Right lobe of liver (tissue), 6 donors: ENCODE results near the gene SNX32. TPM values are rescaled to one million over a fixed set of nuclear protein-coding genes. Genes with fewer than 3 reads are reported as not detected.

Source experiments
- ATAC-seq, 4 donors: fragments of 200-7000 bp; cut with Tn5 transposase; one replicate each; pipeline ENCODE4 v1.9.1; 2020; ENCODE audit warnings: mild to moderate bottlenecking in 4 of 4, moderate library complexity in 4 of 4
- DNase-seq, 3 donors: peaks; one replicate each; pipeline ENCODE4 v3.0.0-alpha.2; 2020
- H3K27ac ChIP-seq, 3 donors: fragments of 200-600 bp; one replicate each; pipeline ENCODE4 v1.8.0; 2022
- H3K27me3 ChIP-seq, 2 donors: fragments of 200-600 bp; one replicate each; pipeline ENCODE4 v1.8.0; 2022
- H3K36me3 ChIP-seq, 4 donors: fragments of 200-600 bp; sonication (generic) in 1 of 4; one replicate each; pipeline versions ENCODE4 v1.5.1 to v1.8.0; 2017 to 2022; ENCODE audit warnings: control low read depth in 1 of 4
- H3K4me1 ChIP-seq, 4 donors: fragments of 200-600 bp; sonication (generic) in 1 of 4; one replicate each; pipeline versions ENCODE4 v1.5.1 to v1.8.0; 2017 to 2022; ENCODE audit warnings: control low read depth in 1 of 4
- H3K4me3 ChIP-seq, 3 donors: fragments of 200-600 bp; one replicate each; pipeline ENCODE4 v1.8.0; 2022
- H3K9me3 ChIP-seq, 4 donors: fragments of 200-600 bp; sonication (generic) in 1 of 4; one replicate each; pipeline versions ENCODE4 v1.5.1 to v1.8.0; 2017 to 2022; ENCODE audit warnings: control low read depth in 1 of 4
- CTCF ChIP-seq, 4 donors: fragments of 200-600 bp in 3 of 4; fragments of 450-650 bp in 1 of 4; IDR thresholded peaks; one replicate each; pipeline versions ENCODE4 v1.5.1 to v1.8.0; 2016 to 2022; ENCODE audit warnings: antibody characterized with exemption in 4 of 4, mild to moderate bottlenecking in 2 of 4
- POLR2A ChIP-seq: fragments of 450-650 bp; IDR thresholded peaks from one replicate; pipeline ENCODE4 v1.6.1; 2017; ENCODE audit warnings: antibody characterized with exemption, mild to moderate bottlenecking
- WGBS: methylation state at CpG from one replicate; pipeline ENCODE4 v1.1.6; 2018; ENCODE audit warnings: low coverage, low lambda C conversion rate; ENCODE audit not compliant: insufficient coverage; ENCODE audit errors: missing lambda C conversion rate; 5-methylcytosine and 5-hydroxymethylcytosine counted together
- intact Hi-C, 2 donors: fragments of 100-400 bp; cut with DNase I; formaldehyde crosslinking; loops; one replicate each; pipeline versions ENCODE4 v1.11.2 to v1.14.1; 2022
- total RNA-seq, 6 experiments: library from RNA; depleted of rRNA in 2 of 6; stranded (reverse); fragments of >200 nt in 2 of 6; fragmentation: NEBNext Ultra II Directional in 3 of 6; extraction: Animal tissue kit (Norgen Biotek cat#: 25700) in 3 of 6; gene quantifications; one replicate each; pipeline versions ENCODE4 v1.1.0 to v1.2.4, GENCODE V29; 2016 to 2023
- donor health status: DM: no; HTN: yes; CAD: no.
- donor health status: DM: no; HTN: no; CAD: no.
- donor health status: DM: no; HTN: no; CAD: no.
- donor health status: DM: no; HTN: yes; CAD: no.
- donor health status: DM: no; HTN: yes; CAD: no.

SNX32 gene
- total RNA-seq, 6 experiments from 2014 or later: 0.16 to 0.37 (median 0.31) TPM; not detected in 3

GRCh38 chr11:65852508-65853245 lies 18.9 kb downstream of the SNX32 start:
- peaks cover 0 to 9% (median 4%) of the 10 kb centered on the region in 4 donors for H3K4me1 ChIP-seq
- H3K27me3 ChIP-seq: no peaks in the 10 kb centered on the region
- TF ChIP-seq CTCF (IDR thresholded peaks at IDR 0.05): no peak
- no peak for TF ChIP-seq POLR2A
- intact Hi-C loops: no loop called here
- ATAC-seq: no peak
- H3K36me3 ChIP-seq: peaks cover 6 to 38% (median 21%) of the 10 kb centered on the region in 4 donors
- H3K9me3 ChIP-seq: no peaks in the 10 kb centered on the region
- H3K4me3 ChIP-seq: no peak overlapping the region
- peak in 1 of 3 donors; percentile 55 for DNase-seq
- H3K27ac ChIP-seq: no peak overlapping the region
- WGBS: 88% methylated on average over 6 of the region's 33 CpGs

GRCh38 chr11:65853246-65853979 lies 19.6 kb downstream of the SNX32 start:
- intact Hi-C loops: no loop called here
- 100% methylated on average over 2 of the region's 6 CpGs for WGBS
- Histone ChIP-seq H3K4me1 (peaks cover 0 to 9% (median 4%) of the 10 kb centered on the region in 4 donors), H3K36me3 (peaks cover 6 to 38% (median 21%) of the 10 kb centered on the region in 4 donors), H3K4me3 (no peak overlapping the region), H3K27me3 (no peaks in the 10 kb centered on the region), H3K27ac (no peak overlapping the region), H3K9me3 (no peaks in the 10 kb centered on the region)
- TF ChIP-seq CTCF (IDR thresholded peaks at IDR 0.05) (no peak), POLR2A (no peak)
- DNase-seq (no peak), ATAC-seq (no peak)

- Histone ChIP-seq H3K4me1 (peaks cover 0 to 16% (median 4%) of the 10 kb centered on the region in 4 donors), H3K27ac (no peak overlapping the region), H3K9me3 (no peaks in the 10 kb centered on the region), H3K27me3 (no peaks in the 10 kb centered on the region), H3K4me3 (no peak overlapping the region), H3K36me3 (peaks cover 6 to 38% (median 21%) of the 10 kb centered on the region in 4 donors)
- 87% methylated on average over 3 of the region's 4 CpGs for WGBS
- DNase-seq: no peak
- ATAC-seq: no peak
- TF ChIP-seq POLR2A (no peak), CTCF (IDR thresholded peaks at IDR 0.05) (no peak)
- intact Hi-C loops: no loop called here
Measured at GRCh38 chr11:65854161-65854592, 20.4 kb downstream of the SNX32 start.

GRCh38 chr11:65854852-65855837 lies 21.4 kb downstream of the SNX32 start:
- H3K27me3 ChIP-seq: no peaks in the 10 kb centered on the region
- ATAC-seq (no peak), DNase-seq (peak in 2 of 3 donors; percentile 6 to 53)
- H3K36me3 ChIP-seq: peaks cover 6 to 38% (median 21%) of the 10 kb centered on the region in 4 donors
- intact Hi-C loops: no loop called here
- no peak overlapping the region for H3K4me3 ChIP-seq
- TF ChIP-seq POLR2A (no peak), CTCF (IDR thresholded peaks at IDR 0.05) (no peak)
- peaks cover 0 to 17% (median 4%) of the 10 kb centered on the region in 4 donors for H3K4me1 ChIP-seq
- no peaks in the 10 kb centered on the region for H3K9me3 ChIP-seq
- WGBS: 78% methylated on average over 3 of the region's 15 CpGs
- no peak overlapping the region for H3K27ac ChIP-seq
